Small intestine (tissue), 7 donors: Measurements from ENCODE around the gene DHRSX. TPM values are rescaled to one million over a fixed set of nuclear protein-coding genes. Genes with fewer than 3 reads are reported as not detected.

Experiments used
- DNase-seq, 2 donors: peaks; one replicate each; pipeline versions ENCODE4 v3.0.0 to v3.0.0-alpha.2; 2013
- FAIRE-seq: peaks from 2 replicates; lab custom pipeline; 2012; peaks lifted over from hg19 to GRCh38; lab: Jason Lieb, UNC
- H3K27ac ChIP-seq, 3 donors: one replicate each; pipeline ENCODE4 v1.5.1; 2013; ENCODE audit warnings: low read length in 2 of 3, mild to moderate bottlenecking in 2 of 3, control low read depth in 1 of 3, inconsistent platforms in 1 of 3, low read depth in 1 of 3, moderate library complexity in 1 of 3
- H3K27me3 ChIP-seq, 3 donors: one replicate each; pipeline ENCODE4 v1.6.1; 2013; ENCODE audit warnings: low read length in 3 of 3, inconsistent platforms in 1 of 3; ENCODE audit not compliant: control insufficient read depth in 3 of 3, insufficient read depth in 3 of 3
- H3K36me3 ChIP-seq, 3 donors: one replicate each; pipeline ENCODE4 v1.6.1; 2013; ENCODE audit warnings: low read length in 3 of 3, inconsistent platforms in 1 of 3, low read depth in 1 of 3, mild to moderate bottlenecking in 1 of 3, moderate library complexity in 1 of 3; ENCODE audit not compliant: control insufficient read depth in 3 of 3, insufficient read depth in 2 of 3
- H3K4me1 ChIP-seq, 3 donors: one replicate each; pipeline ENCODE4 v1.6.1; 2013; ENCODE audit warnings: low read length in 2 of 3, inconsistent platforms in 1 of 3, low read depth in 1 of 3, mild to moderate bottlenecking in 1 of 3, moderate library complexity in 1 of 3; ENCODE audit not compliant: control insufficient read depth in 3 of 3, insufficient read depth in 2 of 3
- H3K4me3 ChIP-seq, 3 donors: one replicate each; pipeline ENCODE4 v1.5.1; 2013; ENCODE audit warnings: low read length in 3 of 3, control low read depth in 1 of 3, inconsistent platforms in 1 of 3, low read depth in 1 of 3, mild to moderate bottlenecking in 1 of 3, moderate library complexity in 1 of 3
- H3K9me3 ChIP-seq, 2 donors: one replicate each; pipeline ENCODE4 v1.6.1; 2013; ENCODE audit warnings: low read depth in 1 of 2, low read length in 1 of 2; ENCODE audit not compliant: control insufficient read depth in 2 of 2, insufficient read depth in 1 of 2
- WGBS, 3 donors: extraction: QIAGEN DNeasy Blood & Tissue Kit; methylation state at CpG; one replicate each; pipeline ENCODE4 v1.1.7; 2013; 5-methylcytosine and 5-hydroxymethylcytosine counted together
- polyA plus RNA-seq, 4 donors: library from polyadenylated mRNA; stranded (reverse) in 3 of 4; unstranded in 1 of 4; fragments of 200-250 nt in 3 of 4; fragments of 120-200 nt in 1 of 4; gene quantifications; one replicate each; pipeline versions ENCODE4 v1.2.1 to v1.2.3, GENCODE V29; 2013
- donor health status: healthy with polysubstance abuse.
- donor health status: control.
- donor health status: control.
- donor health status: Bipolar disorder and iron deficiency.
- donor health status: healthy.

The DHRSX gene
- polyA plus RNA-seq, 4 donors: 7.2 to 25.2 (median 12.1) TPM

GRCh38 chrX:2348211-2348610, 152.6 kb downstream of the DHRSX start:
- no peaks in the 10 kb centered on the region for H3K27me3 ChIP-seq

GRCh38 chrX:2346158-2346557, 154.6 kb downstream of the DHRSX start:
- H3K27ac ChIP-seq: no peak overlapping the region
- peaks cover 0 to 10% (median 2%) of the 10 kb centered on the region in 3 donors for H3K36me3 ChIP-seq
- no peak for DNase-seq
- no peak overlapping the region for H3K4me3 ChIP-seq
- 78 to 89% (median 85%) methylated on average over 7 of the region's 7 CpGs for WGBS, 3 donors
- H3K9me3 ChIP-seq: peaks cover 0 to 6% of the 10 kb centered on the region in 2 donors
- H3K27me3 ChIP-seq: no peaks in the 10 kb centered on the region
- H3K4me1 ChIP-seq: no peaks in the 10 kb centered on the region
- no peak for FAIRE-seq

More at GRCh38 chrX:2348211-2348610, 152.6 kb downstream of the DHRSX start:
- Histone ChIP-seq H3K27ac (no peak overlapping the region), H3K4me3 (no peak overlapping the region), H3K36me3 (peaks cover 0 to 13% (median 2%) of the 10 kb centered on the region in 3 donors), H3K4me1 (no peaks in the 10 kb centered on the region), H3K9me3 (peaks cover 0 to 6% of the 10 kb centered on the region in 2 donors)
- FAIRE-seq (no peak), DNase-seq (no peak)
- WGBS, 3 donors: 78 to 97% (median 81%) methylated on average over 5 of the region's 5 CpGs

- H3K4me3 ChIP-seq: no peak overlapping the region
- DNase-seq: no peak
- H3K36me3 ChIP-seq: peaks cover 0 to 10% (median 2%) of the 10 kb centered on the region in 3 donors
- H3K9me3 ChIP-seq: peaks cover 0 to 6% of the 10 kb centered on the region in 2 donors
- no peaks in the 10 kb centered on the region for H3K27me3 ChIP-seq
- H3K4me1 ChIP-seq: no peaks in the 10 kb centered on the region
- WGBS, 3 donors: 85 to 96% (median 95%) methylated on average over 4 of the region's 4 CpGs
- H3K27ac ChIP-seq: no peak overlapping the region
- FAIRE-seq: no peak
Measured at GRCh38 chrX:2345562-2345961, 155.2 kb downstream of the DHRSX start.

GRCh38 chrX:2343413-2343812, 157.4 kb downstream of the DHRSX start:
- Histone ChIP-seq H3K4me3 (no peak overlapping the region), H3K4me1 (no peaks in the 10 kb centered on the region), H3K9me3 (peaks cover 0 to 7% of the 10 kb centered on the region in 2 donors), H3K27me3 (no peaks in the 10 kb centered on the region), H3K27ac (no peak overlapping the region), H3K36me3 (peaks cover 0 to 9% (median 2%) of the 10 kb centered on the region in 3 donors)
- no peak for FAIRE-seq
- 96 to 98% (median 98%) methylated on average over 4 of the region's 4 CpGs for WGBS, 3 donors
- DNase-seq: no peak

- H3K27ac ChIP-seq: no peak overlapping the region
- DNase-seq (no peak), FAIRE-seq (no peak)
- peaks cover 0 to 8% of the 10 kb centered on the region in 2 donors for H3K9me3 ChIP-seq
- H3K27me3 ChIP-seq: no peaks in the 10 kb centered on the region
- peaks cover 0 to 10% (median 2%) of the 10 kb centered on the region in 3 donors for H3K36me3 ChIP-seq
- no peak overlapping the region for H3K4me3 ChIP-seq
- no peaks in the 10 kb centered on the region for H3K4me1 ChIP-seq
- 85 to 90% (median 87%) methylated on average over 7 of the region's 7 CpGs for WGBS, 3 donors
Measured at GRCh38 chrX:2342874-2343273, 157.9 kb downstream of the DHRSX start.

- 90 to 97% (median 96%) methylated on average over 9 of the region's 9 CpGs for WGBS, 3 donors
- peaks cover 0 to 10% (median 0%) of the 10 kb centered on the region in 3 donors for H3K36me3 ChIP-seq
- FAIRE-seq (no peak), DNase-seq (no peak)
- H3K4me1 ChIP-seq: no peaks in the 10 kb centered on the region
- H3K9me3 ChIP-seq: peaks cover 0 to 8% of the 10 kb centered on the region in 2 donors
- H3K4me3 ChIP-seq: no peak overlapping the region
- H3K27ac ChIP-seq: no peak overlapping the region
- H3K27me3 ChIP-seq: no peaks in the 10 kb centered on the region
Measured at GRCh38 chrX:2342281-2342688, 158.5 kb downstream of the DHRSX start.

GRCh38 chrX:2340991-2341390, 159.8 kb downstream of the DHRSX start:
- Histone ChIP-seq H3K27ac (no peak overlapping the region), H3K27me3 (no peaks in the 10 kb centered on the region), H3K4me3 (no peak overlapping the region), H3K36me3 (peaks cover 0 to 10% (median 0%) of the 10 kb centered on the region in 3 donors), H3K4me1 (no peaks in the 10 kb centered on the region), H3K9me3 (peaks cover 0 to 8% of the 10 kb centered on the region in 2 donors)
- DNase-seq (no peak), FAIRE-seq (no peak)
- 93 to 95% (median 94%) methylated on average over 7 of the region's 7 CpGs for WGBS, 3 donors

GRCh38 chrX:2336181-2336580, 164.6 kb downstream of the DHRSX start:
- Histone ChIP-seq H3K4me1 (no peaks in the 10 kb centered on the region), H3K27me3 (no peaks in the 10 kb centered on the region), H3K9me3 (peaks cover 0 to 5% of the 10 kb centered on the region in 2 donors), H3K36me3 (peaks cover 0 to 2% (median 0%) of the 10 kb centered on the region in 3 donors), H3K4me3 (no peak overlapping the region), H3K27ac (no peak overlapping the region)
- DNase-seq (no peak), FAIRE-seq (no peak)
- WGBS, 3 donors: 94 to 96% (median 94%) methylated on average over 7 of the region's 7 CpGs

- FAIRE-seq (no peak), DNase-seq (no peak)
- 86 to 90% (median 87%) methylated on average over 9 of the region's 9 CpGs for WGBS, 3 donors
- H3K27me3 ChIP-seq: no peaks in the 10 kb centered on the region
- peaks cover 0 to 5% of the 10 kb centered on the region in 2 donors for H3K9me3 ChIP-seq
- no peaks in the 10 kb centered on the region for H3K4me1 ChIP-seq
- H3K4me3 ChIP-seq: no peak overlapping the region
- H3K27ac ChIP-seq: no peak overlapping the region
- peaks cover 0 to 2% (median 0%) of the 10 kb centered on the region in 3 donors for H3K36me3 ChIP-seq
Measured at GRCh38 chrX:2334237-2334636, 166.5 kb downstream of the DHRSX start.
